Stimulated activated effector memory CD8-positive, alpha-beta T cell treated with anti-CD3 and anti-CD28 coated beads, Interleukin-12 subunit alpha, Interleukin-12 subunit beta, amount 100 ng/mL, for 72 hours (primary cell): ENCODE results near the gene OSBPL5.

Experiments
- ATAC-seq: fragments of 150-1000 bp; cut with Tn5 transposase; 2 replicates; pipeline ENCODE4 v1.10.0; 2021
- DNase-seq, 2 donors: peaks; one replicate each; pipeline ENCODE4 v3.0.0; 2021 to 2022; ENCODE audit warnings: low spot score in 2 of 2
- H3K27ac Mint-ChIP-seq: one replicate; pipeline ENCODE4 v1.8.0; 2022; ENCODE audit warnings: mild to moderate bottlenecking, mixed read lengths
- H3K36me3 Mint-ChIP-seq: one replicate; pipeline ENCODE4 v1.8.0; 2022; ENCODE audit warnings: mild to moderate bottlenecking, mixed read lengths
- H3K4me1 Mint-ChIP-seq: one replicate; pipeline ENCODE4 v1.8.0; 2022; ENCODE audit warnings: mixed read lengths
- H3K4me3 Mint-ChIP-seq: one replicate; pipeline ENCODE4 v1.8.0; 2022; ENCODE audit warnings: mild to moderate bottlenecking, mixed read lengths
- H3K9me3 Mint-ChIP-seq: one replicate; pipeline ENCODE4 v1.8.0; 2022; ENCODE audit warnings: mixed read lengths

The OSBPL5 gene

DNA sequence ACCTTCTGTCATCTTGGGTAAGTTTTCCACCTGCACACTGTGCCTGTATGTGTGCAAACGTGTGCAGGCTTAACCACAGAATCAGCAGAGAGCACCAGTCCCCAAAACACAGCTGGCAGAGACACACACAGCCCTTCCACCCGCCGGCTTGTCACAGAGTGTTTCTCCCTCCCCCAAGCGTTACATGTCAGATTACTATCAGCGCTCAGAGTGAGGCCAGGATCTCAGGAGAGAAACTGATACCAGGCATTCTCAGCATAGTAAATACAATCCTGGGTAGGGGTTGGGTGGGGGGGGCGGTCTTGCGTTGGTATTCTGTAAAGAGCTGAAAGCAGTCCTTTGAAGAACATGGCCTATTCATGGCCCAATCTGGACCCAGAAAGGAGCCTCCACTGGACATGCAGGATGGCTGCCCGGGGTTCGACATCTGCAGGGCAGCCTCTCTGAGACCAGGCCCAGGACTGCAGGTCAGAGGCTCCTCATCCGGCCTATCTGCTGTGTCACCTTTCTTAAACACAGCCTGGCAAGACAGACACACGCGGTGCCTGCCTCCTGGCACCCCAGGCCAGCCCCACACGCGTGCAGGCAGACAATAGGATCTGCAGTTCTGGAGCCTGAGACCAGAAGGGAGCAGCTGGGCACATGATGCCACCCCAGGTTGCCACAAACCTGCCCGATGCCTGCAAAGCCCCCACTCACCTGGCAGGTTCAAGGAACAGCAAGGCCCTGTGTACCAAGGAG is 1.7 kb downstream of the OSBPL5 start:
- H3K36me3 Mint-ChIP-seq, result no peaks in the 10 kb centered on the region
- H3K27ac Mint-ChIP-seq, result peak overlapping the region; percentile 80
- DNase-seq, result no peak
- peaks cover 56% of the 10 kb centered on the region for H3K4me1 Mint-ChIP-seq
- peak overlapping the region; percentile 74 for H3K4me3 Mint-ChIP-seq
- ATAC-seq, result no peak
- no peaks in the 10 kb centered on the region for H3K9me3 Mint-ChIP-seq

DNA sequence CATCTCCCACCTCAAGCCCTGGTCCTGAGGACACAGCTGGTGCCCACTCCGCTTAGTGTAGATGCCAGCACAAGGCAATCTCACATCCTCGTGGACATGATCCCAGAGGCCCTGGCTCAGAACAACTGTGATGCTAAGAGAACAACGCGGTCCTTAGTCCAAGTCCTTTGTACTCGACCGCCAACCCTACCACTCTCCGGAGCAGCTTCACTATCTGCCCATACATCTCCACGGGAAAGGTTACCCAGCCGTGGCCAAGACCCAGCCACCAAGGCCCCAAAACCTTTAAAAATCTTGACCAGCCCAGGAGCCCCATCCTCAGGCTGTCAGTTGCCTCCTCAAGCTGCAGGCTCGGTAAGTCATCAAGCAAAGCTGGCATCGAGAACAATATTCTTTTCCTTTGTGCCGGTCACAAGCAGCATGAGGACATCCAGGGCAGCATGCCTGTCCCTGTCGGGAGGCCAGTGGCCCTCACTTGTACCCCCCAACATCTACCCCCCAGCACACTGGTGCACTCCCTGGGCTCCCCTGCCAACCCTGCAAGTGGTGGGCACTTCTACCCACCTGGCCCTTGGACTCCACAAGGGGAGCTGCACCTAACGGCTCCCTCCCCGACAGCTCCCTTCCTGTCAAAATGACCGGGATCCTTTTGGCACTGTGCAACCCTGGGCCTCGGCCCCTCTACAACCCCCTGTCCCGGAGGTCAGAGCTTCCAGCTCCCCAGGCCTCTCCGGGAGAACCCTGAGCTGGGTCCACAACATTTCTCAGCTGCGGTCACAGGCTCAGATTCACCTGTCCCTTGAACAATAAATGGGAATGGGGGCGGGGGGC is 2.5 kb downstream of the OSBPL5 start:
- H3K36me3 Mint-ChIP-seq, result no peaks in the 10 kb centered on the region
- H3K9me3 Mint-ChIP-seq, result no peaks in the 10 kb centered on the region
- DNase-seq (no peak), ATAC-seq (no peak)
- H3K4me1 Mint-ChIP-seq, result peaks cover 61% of the 10 kb centered on the region
- H3K4me3 Mint-ChIP-seq, result peak overlapping the region; percentile 74
- H3K27ac Mint-ChIP-seq, result peak overlapping the region; percentile 75

DNA sequence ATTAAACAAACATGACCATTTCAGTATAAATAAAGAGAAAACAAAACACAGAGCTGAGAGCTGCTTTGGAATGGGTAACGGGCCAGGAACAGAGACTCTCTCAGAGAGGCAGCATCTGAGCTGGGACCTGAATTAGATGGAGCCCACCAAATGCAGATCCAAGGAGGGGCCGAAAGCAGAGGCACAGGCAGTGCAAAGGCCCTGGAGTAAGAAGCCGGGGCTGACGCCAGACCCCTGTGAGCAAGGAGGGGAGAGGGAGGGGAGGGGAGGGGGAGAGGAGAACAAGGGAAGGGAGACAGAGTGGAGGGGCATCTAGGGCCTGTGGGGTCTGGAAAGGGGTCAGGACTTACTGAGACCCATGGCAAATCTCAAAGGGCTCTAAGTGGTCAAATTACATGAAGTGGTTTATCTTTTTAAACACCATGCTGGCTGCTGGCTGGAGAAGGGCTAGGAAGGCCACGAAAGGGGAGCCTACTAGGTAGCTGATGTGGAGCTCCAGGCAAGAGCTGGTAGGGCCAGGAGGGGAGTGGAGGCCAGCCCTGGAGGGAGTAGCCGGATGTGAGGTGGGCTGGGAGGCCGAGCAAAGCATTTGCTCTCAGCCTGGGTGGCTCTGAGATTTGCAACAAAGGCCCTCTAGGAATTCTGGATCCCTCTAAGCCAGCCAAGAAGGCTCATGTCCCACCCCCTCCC is 3.2 kb downstream of the OSBPL5 start:
- Mint-ChIP-seq H3K4me1 (peaks cover 69% of the 10 kb centered on the region), H3K9me3 (no peaks in the 10 kb centered on the region), H3K36me3 (no peaks in the 10 kb centered on the region), H3K27ac (peak overlapping the region; percentile 75), H3K4me3 (peak overlapping the region; percentile 42)
- no peak for ATAC-seq
- no peak for DNase-seq

DNA sequence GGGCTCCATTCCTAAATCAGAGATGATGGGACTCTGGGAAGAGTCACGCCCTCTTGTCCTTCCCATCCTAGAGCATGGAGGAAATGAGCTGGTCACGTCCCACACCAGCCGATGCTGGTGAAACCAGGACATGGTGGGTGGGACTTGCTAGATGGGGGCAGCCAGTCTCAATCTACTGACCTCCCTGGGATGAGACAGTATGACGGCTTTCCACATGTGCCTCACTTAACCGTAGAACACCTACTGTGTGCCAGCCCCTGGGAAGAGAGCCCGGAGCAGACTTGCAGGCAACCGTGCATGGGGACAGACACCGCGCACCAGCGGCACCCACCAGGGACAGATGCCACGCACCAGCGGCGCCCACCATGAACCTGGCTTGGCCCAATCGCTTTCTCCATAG is 3.8 kb downstream of the OSBPL5 start:
- peaks cover 74% of the 10 kb centered on the region for H3K4me1 Mint-ChIP-seq
- H3K36me3 Mint-ChIP-seq, result no peaks in the 10 kb centered on the region
- ATAC-seq, result no peak

DNA sequence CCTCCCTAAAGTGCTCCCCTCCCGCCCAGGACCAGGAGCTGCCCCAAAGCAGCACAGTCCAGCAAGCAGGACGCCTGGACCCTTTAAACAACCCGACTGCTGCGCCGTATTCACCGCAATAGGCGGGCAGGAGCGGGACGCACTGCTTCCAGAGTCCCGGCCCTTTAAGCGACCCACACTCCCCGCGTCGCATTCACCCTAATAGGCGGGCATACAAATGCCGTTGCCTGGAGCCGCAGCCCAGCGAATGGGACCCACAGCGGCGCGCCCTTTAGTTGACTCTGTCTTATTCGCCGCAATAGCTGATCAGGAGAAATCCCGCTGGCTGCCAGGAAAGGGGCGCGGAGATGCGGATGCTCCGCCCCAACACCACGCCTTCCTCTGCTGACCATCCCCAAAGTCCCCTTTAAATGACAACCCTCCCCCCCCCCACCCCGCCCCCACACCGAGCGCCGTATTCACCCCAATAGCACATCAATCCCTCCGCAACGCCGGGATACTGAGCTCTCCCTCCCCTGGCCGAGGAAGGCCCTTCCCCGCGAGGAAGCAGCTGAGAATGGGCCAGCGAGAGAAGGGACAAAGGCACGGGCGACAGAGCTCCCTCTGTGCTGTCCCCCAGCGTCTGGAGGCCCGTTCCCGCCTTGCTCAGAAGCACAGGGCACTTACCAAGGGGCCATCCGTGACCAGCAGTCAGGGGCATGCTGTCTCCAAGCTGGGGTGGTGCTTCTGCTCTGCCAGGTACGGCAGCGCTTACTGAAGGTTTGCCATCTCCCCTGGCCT is 4.7 kb downstream of the OSBPL5 start:
- no peak for DNase-seq
- Mint-ChIP-seq H3K9me3 (no peaks in the 10 kb centered on the region), H3K4me3 (peak overlapping the region; percentile 42), H3K27ac (peak overlapping the region; percentile 75), H3K4me1 (peaks cover 71% of the 10 kb centered on the region), H3K36me3 (no peaks in the 10 kb centered on the region)
- peak; percentile 24 for ATAC-seq

More for the DNA sequence above, 3.8 kb downstream of the OSBPL5 start:
- H3K27ac Mint-ChIP-seq, result peak overlapping the region; percentile 75
- peak overlapping the region; percentile 42 for H3K4me3 Mint-ChIP-seq
- no peak for DNase-seq
- H3K9me3 Mint-ChIP-seq, result no peaks in the 10 kb centered on the region

DNA sequence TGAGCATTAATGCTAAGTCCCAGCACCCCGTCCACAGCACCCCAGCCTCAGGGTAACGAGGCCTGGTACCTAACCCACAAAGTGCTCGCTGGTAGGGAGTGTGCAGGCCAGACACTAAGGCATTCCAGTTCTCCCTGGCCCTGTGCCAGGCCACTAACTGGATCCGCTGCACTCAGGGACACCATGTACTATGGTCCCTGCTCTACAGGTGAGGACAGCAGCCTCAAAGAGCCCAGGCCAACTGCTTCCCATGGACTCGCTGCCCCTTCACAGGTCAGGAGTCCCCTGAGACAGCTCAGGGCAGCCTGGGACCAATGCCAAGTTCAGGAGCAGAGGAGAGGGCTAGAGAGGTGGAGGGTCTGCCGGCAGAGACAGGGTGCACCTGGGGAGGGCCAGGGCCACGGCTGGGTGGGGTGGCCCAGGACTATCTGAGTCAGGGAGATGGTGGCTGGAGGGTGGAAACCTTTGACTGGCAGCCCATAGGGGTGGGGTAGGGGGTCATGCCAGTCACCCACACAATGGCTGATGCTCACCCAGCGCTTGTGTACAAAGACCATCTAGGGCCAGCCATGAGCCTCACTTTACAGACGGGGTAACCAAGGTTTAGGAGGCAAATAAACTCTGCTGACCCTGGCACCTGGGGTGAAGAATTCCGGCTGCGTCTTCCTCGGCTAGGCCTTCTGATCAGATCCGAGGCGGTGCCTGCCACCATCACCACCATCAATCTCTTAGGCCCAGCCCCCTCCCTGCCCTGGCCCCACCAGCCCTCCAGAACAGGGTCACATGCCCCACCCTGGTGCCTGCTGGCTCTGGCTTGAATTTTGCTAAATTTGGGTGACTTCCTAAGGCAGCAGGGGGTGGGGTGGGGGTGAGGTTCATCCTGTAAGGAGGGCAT is 5.6 kb downstream of the OSBPL5 start:
- no peaks in the 10 kb centered on the region for H3K9me3 Mint-ChIP-seq
- H3K27ac Mint-ChIP-seq, result no peak overlapping the region
- H3K4me1 Mint-ChIP-seq, result peaks cover 72% of the 10 kb centered on the region
- no peaks in the 10 kb centered on the region for H3K36me3 Mint-ChIP-seq
- no peak for ATAC-seq
- no peak for DNase-seq
- H3K4me3 Mint-ChIP-seq, result peak overlapping the region; percentile 42

DNA sequence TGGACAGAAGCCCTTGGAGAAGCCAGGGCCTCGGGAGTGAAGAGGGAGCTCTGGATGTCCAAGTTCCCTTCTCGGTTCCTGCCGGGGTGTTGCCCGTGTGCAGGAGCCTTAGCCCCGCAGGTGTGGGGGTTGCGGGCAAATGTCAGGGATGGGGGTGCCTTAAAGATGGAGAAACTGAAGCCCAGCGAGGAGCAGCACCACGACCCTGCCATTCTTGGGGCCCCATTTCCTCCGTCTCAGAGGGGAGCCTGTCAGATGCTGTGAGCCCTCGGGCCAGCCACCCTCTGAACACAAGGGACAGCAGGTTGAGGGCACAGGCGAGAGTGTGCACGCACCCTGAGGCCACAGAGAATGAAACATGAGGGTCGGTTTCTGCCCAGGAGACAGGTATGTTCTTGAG is 6.3 kb downstream of the OSBPL5 start:
- Mint-ChIP-seq H3K9me3 (no peaks in the 10 kb centered on the region), H3K36me3 (no peaks in the 10 kb centered on the region), H3K4me1 (peaks cover 69% of the 10 kb centered on the region), H3K27ac (peak overlapping the region; percentile 73), H3K4me3 (peak overlapping the region; percentile 14)
- ATAC-seq (no peak), DNase-seq (no peak)

DNA sequence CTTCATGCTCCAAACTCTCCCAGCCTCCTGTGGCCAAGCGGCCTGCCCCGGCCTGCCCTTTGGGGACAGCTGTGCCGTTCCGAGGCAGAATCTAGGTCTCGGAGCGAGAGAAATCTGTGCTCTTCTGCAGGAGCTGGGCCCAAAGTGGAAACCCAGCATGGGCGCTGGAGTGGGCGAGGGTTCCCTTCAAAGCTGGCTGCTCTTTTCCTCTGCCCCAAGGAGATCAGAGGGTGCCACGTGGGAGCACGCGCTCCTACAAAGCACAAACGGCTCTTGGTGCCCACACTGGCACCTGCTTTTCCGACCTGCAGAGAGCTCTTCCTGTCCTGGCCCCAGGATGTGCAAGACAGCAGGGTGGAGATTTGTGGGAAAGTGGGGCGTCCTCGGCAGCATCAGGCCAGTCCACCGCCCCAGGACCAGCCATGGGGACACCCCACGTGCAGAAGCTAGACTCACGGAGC is 6.9 kb downstream of the OSBPL5 start:
- no peak for ATAC-seq
- no peaks in the 10 kb centered on the region for H3K36me3 Mint-ChIP-seq
- H3K4me1 Mint-ChIP-seq, result peaks cover 66% of the 10 kb centered on the region
- no peaks in the 10 kb centered on the region for H3K9me3 Mint-ChIP-seq
- H3K4me3 Mint-ChIP-seq, result peak overlapping the region; percentile 14
- H3K27ac Mint-ChIP-seq, result peak overlapping the region; percentile 73
- no peak for DNase-seq

DNA sequence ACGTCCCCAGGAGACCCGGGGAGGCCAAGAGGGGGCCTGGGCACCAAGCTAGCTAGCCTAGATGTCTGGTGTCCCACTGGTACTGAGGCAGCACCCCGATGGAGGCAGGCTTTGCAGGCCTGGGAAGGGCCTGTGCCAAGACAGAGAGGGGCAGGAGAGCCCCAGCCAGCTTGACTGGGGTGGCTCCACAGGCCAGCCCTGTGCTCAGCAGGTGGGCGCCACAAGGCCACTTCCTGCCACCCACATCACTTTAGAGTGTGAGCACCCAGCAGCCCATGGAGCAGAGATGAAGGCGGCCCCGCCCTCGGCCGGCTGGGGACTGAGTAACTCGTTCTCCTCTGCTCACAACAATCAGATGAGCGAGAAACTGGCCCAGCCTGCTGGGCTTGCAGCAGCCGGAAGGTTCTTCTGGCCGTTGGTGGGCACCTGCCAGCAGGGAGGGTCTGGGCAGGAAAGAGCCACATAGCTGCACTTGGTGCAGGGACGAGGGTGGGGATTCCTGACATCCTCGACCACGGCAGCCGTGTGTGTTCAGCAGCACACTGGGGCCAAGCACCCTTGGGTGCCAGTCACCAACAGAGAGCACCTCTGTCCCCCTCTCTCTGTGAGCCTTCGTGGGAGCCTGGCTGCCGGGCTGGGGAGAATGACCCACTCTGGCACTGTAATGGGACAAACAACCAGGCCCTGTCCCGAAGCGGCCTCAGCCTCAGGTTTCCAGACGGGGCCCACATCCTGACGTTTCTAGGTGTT is 7.6 kb downstream of the OSBPL5 start:
- Mint-ChIP-seq H3K4me1 (peaks cover 66% of the 10 kb centered on the region), H3K9me3 (no peaks in the 10 kb centered on the region), H3K4me3 (peak overlapping the region; percentile 31), H3K36me3 (no peaks in the 10 kb centered on the region), H3K27ac (peak overlapping the region; percentile 81)
- ATAC-seq (peak; percentile 84), DNase-seq (peak in 1 of 2 donors; percentile 20)

DNA sequence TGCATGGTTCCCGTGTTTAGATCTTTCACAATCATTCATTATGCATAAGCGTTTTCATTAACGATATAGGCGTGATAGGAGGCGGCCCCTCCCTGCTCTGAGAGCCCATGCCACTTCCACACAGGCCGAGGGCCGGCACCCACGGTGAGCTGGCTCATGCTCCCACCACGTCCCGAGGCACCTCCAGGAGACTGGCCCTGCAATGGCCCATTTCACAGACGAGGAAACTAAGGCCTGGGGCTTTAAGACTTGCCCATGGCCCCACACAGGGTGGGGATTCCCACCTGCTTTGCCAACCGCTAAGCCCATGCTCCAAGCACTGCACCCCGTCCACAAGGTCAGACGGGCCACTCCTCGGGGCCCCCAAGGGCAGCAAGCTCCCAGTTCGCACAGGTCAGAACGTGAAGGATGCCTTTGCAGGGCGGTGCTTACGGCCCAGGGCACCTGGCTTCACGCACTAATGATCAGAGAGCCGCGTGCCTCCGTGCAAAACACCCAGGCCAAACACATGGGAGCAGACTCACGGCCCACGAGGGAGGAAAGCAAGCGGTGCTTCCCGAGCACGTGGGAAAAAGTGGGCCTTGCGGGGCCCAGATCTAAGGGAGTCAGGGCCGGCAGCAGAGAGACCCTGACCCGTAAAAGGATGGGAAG is 8.3 kb downstream of the OSBPL5 start:
- H3K27ac Mint-ChIP-seq, result peak overlapping the region; percentile 81

DNA sequence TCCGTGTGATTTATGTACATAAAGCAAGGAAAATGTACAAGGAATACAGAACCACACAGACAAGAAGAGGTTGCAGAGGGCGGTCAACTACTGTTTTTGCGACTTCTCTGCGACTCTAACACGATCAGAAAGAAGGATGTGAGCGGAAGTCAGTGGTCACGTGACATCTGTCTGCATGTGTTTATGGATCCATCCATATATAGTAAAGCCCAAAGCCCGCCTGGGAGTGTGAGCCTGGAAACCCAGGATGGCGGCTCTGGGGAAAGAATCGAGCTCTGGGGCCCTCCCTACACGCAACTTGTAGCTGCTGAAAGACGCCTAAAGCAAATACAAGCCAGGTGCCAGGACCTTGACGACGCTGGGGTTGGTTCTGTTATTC is 8.8 kb downstream of the OSBPL5 start:
- DNase-seq, result no peak
- no peaks in the 10 kb centered on the region for H3K9me3 Mint-ChIP-seq
- ATAC-seq, result no peak
- no peak overlapping the region for H3K4me3 Mint-ChIP-seq
- H3K36me3 Mint-ChIP-seq, result no peaks in the 10 kb centered on the region
- H3K27ac Mint-ChIP-seq, result peak overlapping the region; percentile 71
- peaks cover 63% of the 10 kb centered on the region for H3K4me1 Mint-ChIP-seq

More for the DNA sequence above, 8.3 kb downstream of the OSBPL5 start:
- Mint-ChIP-seq H3K4me1 (peaks cover 68% of the 10 kb centered on the region), H3K9me3 (no peaks in the 10 kb centered on the region), H3K36me3 (no peaks in the 10 kb centered on the region), H3K4me3 (peak overlapping the region; percentile 31)
- ATAC-seq (no peak), DNase-seq (no peak)

DNA sequence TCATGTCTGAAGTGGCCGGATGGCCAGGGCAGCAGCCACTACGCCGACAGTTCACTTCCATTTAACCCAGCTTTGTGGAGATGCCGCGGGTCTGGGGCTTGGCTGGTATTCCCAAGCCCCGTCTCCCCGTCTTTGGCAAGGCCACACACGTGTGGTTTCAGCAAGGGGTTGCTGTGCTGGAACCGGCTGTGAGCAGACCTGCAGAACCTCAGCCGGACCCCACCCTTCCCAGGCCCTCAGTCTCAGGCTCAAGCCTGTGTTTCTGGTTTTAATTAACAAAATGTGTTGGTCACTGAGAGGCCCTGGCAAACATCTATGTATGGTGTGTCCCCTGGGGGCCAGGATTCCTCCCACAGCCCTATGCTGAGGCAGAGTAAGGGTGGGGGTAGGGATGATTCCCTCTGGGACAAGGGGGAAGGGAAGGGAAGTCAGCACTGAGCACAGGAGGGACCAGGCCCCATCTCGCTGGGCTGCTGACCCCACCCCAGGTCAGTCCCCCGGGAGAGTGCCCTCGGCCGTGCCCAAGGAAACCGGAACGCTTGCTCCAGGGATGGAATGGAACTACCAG is 9.3 kb downstream of the OSBPL5 start:
- no peaks in the 10 kb centered on the region for H3K36me3 Mint-ChIP-seq

DNA sequence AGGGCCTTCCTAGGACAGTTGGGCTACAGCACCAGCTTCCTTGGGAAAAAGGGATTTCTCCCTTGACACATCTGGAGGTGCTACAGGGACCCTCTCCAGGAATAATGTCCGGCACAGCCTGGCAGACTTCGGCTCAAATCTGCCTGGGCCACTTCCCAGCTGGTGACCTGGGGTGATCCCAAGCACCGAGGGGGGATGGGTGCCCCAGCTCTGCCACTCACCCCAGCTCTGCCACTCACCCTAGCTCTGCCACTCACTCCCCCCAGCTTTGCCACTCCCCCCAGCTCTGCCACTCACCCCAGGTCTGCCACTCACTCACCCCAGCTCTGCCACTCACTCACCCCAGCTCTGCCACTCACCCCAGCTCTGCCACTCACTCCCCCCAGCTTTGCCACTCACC is 9.9 kb downstream of the OSBPL5 start:
- H3K4me3 Mint-ChIP-seq, result no peak overlapping the region
- H3K9me3 Mint-ChIP-seq, result no peaks in the 10 kb centered on the region
- no peak for ATAC-seq
- no peak for DNase-seq
- H3K4me1 Mint-ChIP-seq, result peaks cover 61% of the 10 kb centered on the region
- peak overlapping the region; percentile 71 for H3K27ac Mint-ChIP-seq
- H3K36me3 Mint-ChIP-seq, result no peaks in the 10 kb centered on the region

More for the DNA sequence above, 9.3 kb downstream of the OSBPL5 start:
- peak overlapping the region; percentile 71 for H3K27ac Mint-ChIP-seq
- no peak overlapping the region for H3K4me3 Mint-ChIP-seq
- H3K9me3 Mint-ChIP-seq, result no peaks in the 10 kb centered on the region
- ATAC-seq, result no peak
- peaks cover 62% of the 10 kb centered on the region for H3K4me1 Mint-ChIP-seq
- no peak for DNase-seq
